SHP77 treated with DMSO at 0.1 percent for 48 hours (cell line): ENCODE data around the gene ZYG11B.
"Not testable (repeated sequence)": the region's sequence is repeated elsewhere in the genome, so short reads cannot be mapped to it uniquely, and the experiment has no call there.

Experiments
- DNase-seq: peaks from one replicate; lab custom pipeline; 2025; lab: John Stamatoyannopoulos, UW

The ZYG11B gene

DNA sequence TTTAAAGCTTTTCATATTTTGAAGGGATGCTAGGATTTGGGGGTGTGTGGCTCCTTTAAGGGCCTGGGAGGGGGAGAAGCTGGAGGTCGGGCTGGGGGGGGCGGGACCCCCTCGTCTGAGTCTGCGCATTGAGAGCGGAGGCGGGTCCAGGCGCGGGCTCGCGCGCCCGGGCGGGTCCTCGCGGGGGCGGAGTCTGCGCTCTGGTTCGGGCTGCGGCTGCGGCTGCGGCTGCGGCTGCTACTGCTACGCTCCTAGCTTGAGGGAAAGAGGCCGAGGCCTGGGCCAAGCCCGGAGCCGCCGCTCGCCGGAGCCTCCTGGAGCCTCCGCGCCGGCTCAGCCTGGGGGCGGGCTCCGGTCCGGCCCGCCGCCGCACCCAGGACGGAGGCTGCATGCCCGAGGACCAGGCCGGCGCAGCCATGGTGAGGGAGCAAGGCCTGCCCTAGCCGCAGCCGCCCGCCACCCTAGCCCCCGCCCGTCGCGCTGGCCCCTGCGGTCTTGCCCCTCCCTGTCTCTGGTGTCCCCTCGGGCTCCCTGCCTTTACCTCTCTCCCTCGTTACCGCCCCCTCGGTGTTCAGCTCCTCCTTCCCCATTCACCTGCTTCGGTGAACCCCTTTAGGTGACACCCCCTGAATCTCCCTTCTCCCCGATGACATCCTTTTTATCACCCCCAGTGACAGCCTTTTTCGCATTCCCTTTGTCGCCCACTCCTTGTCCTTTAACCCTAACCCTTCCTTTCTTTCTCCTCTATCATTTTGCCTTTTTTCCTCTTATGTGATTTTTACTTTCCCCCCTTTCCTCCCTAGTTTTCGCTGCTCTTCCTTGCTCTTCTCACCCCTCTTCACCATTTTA is at the start of gene ZYG11B:
Gene ZYG11B, plus strand, starts transcription at position 189 of the 849 bp plus-strand sequence. Its CDS starts 201 bp downstream, at position 390.
- peak; percentile 35 for DNase-seq

DNA sequence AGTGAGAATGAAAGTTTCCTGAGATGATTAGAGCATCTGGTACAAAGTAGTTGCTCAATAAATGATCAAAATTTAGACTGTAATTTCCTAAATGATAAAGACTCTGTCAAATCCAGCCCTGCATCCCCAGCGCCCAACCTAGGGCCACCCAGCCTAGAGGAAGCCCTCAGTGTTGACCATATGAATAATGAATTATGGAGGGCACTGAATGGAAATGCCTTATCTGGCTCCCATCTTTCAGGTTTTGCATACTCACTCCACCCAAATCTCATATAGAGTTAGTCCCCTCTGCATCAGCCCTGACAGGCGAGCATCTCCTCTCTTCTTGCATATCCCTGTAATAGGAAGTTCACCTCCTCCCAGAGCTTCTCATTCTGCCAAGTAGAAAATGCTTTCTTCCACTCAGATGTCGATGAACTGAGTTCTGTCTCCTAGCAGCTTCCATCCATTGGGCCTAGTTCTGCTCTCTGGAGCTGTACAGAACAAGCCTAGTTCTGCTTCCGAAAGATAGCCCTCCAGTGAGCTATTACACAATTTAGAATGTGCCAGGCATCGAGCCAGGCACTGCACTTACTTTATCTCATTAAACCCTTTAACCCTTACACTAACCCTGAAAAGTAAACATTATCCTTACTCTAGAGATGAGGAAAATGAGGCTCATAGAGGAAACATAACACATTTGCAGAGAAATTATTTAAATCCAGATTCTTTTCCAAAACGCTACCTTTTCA is 49.0 kb upstream of the ZYG11B start:
- DNase-seq: no peak

DNA sequence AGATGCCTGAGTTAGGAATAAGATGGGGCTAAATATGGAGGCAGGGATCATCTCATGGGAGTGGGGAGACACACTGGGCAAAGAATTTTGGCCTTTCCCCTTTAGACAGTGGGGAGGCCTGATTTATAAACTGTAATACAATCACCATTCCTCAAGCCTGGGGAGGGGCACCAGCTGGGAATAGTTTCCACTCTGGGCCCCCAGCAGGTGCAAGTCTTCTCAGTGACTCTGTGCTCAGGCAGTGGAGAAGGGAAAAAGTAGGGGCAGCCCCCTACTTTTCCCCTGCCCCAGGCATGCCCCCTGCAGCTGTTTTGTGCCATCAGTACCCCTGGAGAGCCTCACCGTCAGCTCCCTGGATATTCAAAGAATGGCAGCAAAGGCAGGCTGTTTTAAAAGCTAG is 47.2 kb upstream of the ZYG11B start:
- no peak for DNase-seq

DNA sequence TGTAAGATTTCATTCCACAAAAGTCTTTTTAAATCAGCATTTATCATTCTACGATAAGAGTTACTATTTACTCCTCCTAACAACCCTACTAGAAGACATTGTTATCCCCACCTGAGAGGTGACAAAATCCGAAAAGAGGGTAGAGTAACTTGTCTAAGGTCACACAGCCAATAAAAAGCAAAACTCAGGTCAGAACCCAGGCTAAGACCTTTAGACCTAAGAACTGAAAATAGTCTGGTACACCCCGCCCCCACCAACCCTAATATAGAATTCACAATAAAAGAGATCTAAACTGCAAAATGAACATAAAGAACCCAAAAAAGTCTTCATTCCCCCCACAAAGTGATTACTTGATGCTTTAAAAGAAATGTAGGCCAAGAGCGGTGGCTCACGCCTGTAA is 46.8 kb upstream of the ZYG11B start:
- no peak for DNase-seq

DNA sequence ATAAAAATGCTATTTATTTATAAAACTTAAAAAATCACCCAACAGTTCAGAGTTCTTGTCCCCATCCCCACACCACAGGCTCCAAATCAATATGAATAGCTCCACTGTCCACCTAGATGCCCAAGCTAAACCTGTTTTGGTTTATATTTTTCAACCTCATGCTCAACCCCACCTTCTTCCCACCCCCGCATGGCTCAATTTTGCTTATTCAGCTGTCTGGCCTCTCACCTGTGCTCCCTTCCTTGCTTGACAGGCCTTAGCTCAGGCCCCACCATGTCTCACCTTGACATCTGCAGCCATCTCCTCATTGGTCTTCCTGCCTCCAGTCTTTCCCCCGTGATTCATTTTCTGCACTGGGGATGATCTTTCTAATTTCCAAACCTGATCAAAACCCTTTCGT is 45.9 kb upstream of the ZYG11B start:
- no peak for DNase-seq

DNA sequence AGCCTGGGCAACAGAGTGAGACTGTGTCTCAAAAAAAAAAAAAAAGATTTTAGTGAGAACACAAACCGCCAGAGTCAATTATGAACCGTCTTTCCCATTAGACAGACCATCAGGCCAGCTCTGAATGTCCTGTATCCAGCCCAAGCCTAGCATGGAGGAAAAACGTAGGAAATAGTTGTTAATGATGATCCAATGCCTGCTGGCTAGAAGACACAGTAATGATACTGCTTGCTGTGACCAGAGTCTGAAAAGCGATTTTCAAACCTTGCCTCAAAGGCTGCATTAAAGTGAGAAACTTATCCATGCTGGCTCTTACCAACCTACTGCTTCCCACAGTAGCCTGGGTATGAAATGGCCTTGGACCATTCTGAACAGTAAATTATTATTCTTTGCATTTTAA is 45.1 kb upstream of the ZYG11B start:
- DNase-seq: no peak

DNA sequence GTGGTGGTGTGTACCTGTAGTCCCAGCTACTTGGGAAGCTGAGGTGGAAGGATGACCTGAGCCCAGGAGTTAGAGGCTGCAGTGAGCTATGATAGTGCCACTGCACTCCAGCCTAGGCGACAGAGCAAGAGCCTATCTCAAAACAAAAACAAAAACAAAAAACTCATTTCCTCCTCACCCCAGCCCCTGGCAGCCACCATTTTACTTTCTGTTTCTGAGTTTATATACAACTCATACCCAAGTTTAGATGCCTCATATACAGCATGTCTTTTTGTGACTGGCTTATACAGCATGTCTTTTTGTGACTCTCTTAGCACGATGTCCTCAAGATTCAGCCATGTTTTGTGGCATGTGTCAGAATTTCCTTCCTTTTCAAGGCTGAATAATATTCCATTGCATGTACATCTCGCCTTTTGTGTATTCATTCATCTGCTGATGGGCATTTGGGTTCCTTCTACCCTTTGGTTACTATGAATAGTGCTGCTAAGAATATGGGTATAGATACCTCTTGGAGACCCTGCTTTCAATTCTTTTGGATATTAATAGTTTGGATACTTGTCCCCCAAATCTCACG is 42.8 kb upstream of the ZYG11B start:
- DNase-seq: no peak

DNA sequence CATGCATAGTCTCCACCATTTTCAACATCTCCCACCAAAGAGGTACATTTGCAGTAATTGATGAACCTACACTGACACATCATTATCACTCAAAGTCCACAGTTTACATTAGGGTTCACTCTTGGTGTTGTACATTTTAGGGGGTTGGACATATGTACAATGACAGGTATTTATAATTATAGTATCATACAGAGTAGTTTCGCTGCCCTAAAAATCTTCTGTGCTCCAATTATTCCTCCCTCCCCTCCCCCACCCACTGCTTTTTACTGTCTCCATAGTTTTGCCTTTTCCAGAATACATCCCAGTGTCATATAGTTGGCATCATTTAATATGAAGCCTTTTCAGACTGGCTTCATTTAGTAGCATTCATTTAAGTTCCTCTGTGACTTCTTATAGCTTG is 41.7 kb upstream of the ZYG11B start:
- no peak for DNase-seq

DNA sequence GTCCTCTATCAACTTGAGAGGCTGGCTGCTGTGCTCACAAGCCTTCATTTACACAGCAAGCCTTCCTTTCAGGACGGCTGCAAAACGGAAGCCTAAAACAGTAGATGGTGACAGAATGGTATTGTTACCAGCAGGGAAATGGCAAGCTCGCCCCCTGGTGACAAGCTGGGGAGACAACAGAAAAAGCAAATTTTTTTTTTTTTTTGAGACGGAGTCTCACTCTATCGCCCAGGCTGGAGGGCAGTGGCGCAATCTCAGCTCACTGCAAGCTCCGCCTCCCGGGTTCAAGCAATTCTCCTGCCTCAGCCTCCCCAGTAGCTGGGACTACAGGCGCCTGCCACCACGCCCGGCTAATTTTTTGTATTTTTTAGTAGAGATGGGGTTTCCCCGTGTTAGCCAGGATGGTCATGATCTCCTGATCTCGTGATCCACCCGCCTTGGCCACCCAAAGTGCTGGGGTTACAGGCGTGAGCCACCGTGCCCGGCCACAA is 39.9 kb upstream of the ZYG11B start:
- peak; percentile 10 for DNase-seq

DNA sequence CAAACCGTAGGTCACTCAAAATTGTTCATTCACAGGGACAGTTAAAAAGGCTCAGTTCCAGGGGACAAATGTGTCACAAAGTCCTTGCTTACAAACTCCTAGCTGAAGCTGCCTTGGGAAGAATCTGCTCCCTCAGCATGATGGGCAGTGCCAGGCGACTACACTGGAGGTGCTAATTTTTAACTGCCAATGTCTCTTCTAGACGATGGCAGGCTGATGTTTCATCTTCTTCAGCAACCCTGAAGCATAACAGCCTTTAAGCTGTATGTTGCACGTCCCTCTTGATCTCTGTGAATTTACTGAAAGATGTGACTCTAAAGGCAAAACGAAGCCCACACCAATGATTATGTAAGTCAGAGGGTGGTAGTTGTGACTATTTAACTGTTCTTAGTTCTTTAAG is 39.4 kb upstream of the ZYG11B start:
- no peak for DNase-seq

DNA sequence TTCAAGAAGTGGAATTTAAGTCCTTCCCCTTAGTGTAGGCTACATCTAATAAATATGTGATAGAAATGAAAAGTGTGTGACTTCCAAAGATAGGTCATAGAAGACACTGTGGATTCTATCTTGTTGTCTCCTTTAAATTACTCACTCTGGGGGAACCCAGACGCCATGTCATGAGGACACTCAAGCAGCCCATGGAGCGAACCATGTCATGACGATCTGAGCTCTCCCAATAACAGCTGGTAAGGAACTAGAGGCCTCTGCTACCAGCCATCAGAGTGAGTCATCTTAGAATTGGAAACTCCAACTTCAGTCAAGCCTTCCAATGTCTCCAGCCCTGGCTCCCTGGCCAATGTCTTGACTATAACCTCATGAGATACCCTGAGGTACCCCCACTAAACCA is 34.4 kb upstream of the ZYG11B start:
- DNase-seq: no peak

DNA sequence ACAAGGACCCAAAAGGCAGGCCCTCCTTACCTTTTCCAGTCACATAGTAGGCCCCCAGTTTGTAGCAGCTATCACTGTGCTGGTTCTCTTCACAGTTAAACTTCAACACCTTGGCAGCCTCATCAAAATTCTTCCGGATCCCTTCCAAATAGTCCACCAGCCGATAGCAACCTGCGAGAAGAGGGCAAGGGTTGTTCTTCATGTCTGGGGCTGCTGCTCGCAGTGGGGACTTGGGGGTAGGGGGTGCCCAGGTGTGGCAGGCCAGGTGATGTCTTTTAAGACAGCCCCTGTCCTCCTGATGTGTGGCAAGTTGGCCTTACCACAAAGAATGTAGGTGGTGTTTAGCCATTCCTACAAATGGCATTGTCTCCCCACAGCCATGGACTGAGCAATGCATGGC is 33.6 kb upstream of the ZYG11B start:
- no peak for DNase-seq

DNA sequence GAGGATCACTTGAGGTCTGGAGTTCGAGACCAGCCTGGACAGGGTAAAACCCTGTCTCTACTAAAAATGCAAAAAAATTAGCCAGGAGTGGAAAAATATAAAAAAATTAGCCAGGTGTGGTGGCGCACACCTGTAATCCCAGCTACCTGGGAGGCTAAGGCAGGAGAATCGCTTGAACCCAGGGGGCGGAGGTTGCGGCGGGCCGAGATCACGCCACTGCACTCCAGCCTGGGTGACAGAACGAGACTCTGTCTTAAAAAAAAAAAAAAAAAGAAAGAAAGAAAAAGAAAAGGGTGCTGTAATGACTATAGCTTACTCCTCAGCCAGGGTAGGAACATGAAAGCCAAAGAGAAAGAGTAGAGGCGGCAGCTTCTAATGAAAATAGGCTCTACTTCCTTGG is 32.9 kb upstream of the ZYG11B start:
- not testable (repeated sequence) for DNase-seq

DNA sequence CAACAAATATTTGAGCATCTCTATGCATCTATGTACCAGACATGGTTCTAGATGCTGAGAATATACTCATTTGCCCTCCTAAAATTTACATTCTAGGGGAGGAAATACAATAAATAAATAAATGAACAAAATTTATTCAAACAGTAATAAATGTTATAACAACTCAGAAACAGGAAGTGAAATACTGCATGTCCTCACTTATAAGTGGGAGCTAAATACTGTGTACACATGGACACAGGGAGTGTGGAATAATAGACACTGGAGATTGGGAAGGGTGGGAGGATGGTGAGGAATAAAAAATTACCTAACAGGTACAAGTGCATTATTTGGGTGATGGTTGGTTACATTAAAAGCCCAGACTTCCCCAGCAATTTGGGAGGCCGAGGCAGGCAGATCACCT is 32.4 kb upstream of the ZYG11B start:
- no peak for DNase-seq

DNA sequence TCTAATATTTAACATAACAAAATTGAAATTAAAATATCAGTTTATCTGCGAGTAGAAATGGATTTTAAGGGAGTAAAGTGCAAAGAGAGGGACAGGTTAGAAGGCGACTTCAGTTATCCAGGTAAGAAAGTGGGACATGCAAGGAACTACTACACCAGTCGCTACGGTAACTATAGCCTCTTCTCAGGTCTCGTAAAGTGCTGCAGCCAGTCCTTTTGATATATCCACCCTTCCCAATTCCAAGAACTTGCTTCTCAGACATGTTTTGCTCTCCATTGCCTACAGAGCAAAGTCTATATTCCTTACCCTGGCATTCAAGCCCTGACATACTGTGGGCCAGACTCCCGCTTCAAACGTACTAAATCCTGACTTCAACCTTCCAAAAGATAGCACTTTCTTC is 30.6 kb upstream of the ZYG11B start:
- no peak for DNase-seq

DNA sequence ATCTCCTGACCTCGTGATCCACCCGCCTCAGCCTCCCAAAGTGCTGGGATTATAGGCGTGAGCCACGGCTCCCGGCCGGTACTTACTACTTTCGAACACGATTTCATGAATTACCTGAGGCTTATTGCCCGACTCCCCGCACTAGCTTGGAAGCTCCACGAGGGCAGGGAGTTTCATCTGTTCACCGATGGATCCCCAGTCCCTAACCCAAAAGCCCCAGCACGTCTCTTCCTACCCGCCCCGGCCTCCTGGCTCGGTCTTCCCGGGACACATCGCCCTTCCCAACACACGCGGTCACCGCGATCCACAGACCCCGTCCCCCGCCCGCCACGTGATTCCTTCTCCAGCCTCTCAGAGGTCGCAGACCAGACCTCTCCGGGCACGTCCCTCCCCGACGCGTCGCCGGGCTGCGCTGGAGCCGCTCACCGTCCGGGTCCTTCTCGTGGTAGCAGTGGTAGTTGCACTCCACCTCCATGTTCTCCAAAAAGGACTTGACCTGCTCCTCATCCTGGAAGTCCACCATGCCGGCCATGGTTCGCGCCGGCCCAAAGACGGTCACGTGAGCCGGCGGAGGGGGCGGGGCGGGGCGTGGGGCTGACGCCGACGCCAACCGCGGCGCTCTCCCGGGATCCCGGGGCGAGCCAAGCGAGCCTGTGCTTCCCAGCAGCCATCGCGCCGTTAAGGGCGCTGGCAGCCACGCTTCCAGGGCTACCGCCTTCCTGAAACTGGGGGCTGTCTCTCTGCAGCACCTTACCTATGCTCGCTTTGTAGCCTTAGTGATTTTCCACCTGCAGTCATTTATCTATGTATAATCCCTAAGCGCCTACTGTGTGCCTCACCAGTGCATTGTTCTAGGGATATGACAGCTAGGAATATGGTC is 28.2 kb upstream of the ZYG11B start, which contains the start of gene COA7:
Gene COA7, minus strand, starts transcription at position 553 of the 880 bp plus-strand sequence. Its CDS starts 21 bp downstream, at position 532.
- DNase-seq: peak; percentile 63

DNA sequence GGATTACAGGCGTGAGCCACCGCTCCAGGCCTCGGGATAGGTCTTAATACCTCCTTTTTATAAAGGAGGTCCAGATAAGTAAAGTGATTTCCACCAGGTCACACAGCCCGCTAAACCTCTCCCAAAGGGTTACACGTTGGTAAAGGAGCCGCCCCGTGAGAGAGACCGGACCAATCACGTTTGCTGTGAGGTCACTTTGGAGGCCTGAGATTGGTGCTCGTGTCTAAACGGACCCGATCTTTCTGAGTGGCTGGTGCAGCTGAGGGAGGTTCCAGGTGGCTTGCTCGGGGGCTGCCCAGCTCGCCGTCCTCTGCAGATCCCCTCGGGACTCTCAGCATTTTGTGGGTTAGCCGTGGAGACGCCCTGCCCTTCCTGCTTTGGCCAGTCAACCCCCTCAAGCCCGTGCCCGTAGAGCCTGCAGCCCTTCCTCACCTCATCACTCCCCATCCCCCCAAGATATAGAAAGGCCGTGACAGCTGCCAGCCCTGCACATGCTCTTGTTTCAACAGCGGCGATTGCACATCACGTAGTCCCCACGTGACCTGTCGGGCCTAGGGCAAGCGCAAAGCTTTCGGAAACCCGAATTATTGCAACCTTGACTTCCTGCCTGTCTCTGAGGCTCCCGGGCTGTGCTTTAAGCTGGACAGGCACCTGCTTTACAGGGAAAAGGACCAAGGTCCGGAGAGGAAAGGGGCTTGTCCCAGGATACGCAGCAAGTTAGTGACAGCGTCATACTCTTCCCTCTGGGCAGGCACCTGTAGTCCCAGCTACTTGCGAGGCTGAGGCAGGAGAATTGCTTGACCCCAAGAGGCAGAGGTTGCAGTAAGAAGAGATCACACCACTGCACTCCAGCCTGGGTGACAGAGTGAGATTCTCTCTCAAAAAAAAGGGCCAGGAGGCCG is 23.1 kb upstream of the ZYG11B start:
- DNase-seq: peak; percentile 93

DNA sequence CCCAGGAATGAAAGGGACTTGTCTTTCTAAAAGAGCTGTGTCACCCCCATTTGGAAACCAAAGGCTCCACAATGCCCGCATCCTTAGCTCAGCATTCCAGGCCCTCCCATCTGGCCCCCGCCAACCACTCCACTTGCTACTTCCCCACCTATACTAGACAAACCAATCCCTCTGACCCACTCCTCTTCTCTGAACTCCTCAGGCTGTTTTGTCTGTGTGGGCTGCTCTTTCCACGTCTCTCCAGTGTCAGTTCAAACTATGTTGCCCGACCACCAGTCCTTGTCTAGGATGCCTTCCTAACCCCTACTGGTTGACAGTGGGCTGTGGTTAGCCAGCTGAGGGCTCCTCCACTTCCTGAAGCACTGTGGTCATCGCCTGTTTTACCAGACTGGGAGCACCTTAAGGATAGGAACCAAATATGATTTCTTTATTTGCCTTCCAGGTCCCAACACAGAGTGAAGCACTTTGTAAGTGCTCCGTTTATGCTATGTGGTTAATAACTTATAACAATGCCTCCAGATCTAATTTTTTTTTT is 20.1 kb upstream of the ZYG11B start:
- no peak for DNase-seq

DNA sequence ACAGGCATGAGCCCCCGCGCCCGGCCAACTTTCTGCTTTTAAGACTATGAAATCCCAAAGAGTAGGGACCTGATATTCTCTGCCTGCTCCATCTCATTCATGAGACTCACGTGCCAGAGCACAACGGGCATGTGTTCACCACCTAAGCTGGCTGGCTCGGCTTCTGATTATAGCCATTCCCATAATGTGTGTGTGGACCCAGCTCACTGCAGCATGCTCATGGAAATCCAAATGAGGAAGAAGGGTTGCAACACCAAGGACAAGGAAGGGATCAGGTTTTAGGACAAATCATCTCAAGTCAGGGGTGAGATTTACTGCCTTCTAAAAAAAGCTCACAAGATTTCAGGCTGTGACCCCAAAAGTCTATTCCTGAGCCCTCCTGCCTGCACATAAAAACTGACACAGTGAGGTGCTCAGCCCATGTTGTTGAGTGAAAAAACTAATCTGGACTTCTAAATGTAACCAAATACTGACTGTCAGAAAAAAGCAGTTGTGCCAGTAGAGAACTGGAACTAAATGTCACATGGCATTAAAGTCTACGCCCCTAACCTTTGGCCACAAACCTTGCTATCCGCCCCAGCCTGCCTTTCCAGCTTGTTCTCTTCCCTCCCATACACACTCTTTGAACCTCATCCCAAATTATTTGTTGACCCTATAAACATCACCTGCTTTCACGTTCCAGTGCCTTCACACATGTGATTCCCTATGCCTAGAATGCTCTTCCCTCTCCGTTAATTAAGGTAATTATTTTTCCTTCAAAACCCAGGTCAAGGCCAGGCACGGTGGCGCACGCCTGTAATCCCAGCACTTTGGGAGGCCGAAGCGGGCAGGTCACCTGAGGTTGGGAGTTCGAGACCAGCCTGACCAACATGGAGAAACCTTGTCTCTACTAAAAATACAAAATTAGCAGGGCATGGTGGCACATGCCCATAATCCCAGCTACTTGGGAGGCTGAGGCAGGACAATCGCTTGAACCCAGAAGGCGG is 19.0 kb upstream of the ZYG11B start:
- no peak for DNase-seq
